HG03457 (cell line): ENCODE data around the gene PRDM16.

Experiments
- ATAC-seq: cut with Tn5 transposase; IDR thresholded peaks from one replicate; pipeline ENCODE4 v1.9.1; 2021; ENCODE audit warnings: moderate number of reproducible peaks; ENCODE audit not compliant: unreplicated experiment

Gene PRDM16

GRCh38 chr1:3327389-3327702 lies 258.3 kb downstream of the PRDM16 start:
- ATAC-seq: no peak

GRCh38 chr1:3327936-3328590 lies 259.1 kb downstream of the PRDM16 start:
- ATAC-seq: no peak

GRCh38 chr1:3329640-3330281 lies 260.8 kb downstream of the PRDM16 start:
- no peak for ATAC-seq

- no peak for ATAC-seq
These were observed 261.8 kb downstream of the PRDM16 start for GRCh38 chr1:3330771-3331245.

- ATAC-seq: no peak
These were observed 262.6 kb downstream of the PRDM16 start for GRCh38 chr1:3331564-3331963.

- ATAC-seq: no peak
These were observed 263.0 kb downstream of the PRDM16 start for GRCh38 chr1:3332043-3332442.

GRCh38 chr1:3332662-3333061 lies 263.7 kb downstream of the PRDM16 start:
- no peak for ATAC-seq

- ATAC-seq: no peak
These were observed 264.9 kb downstream of the PRDM16 start for GRCh38 chr1:3333903-3334302.

GRCh38 chr1:3334366-3334765 lies 265.4 kb downstream of the PRDM16 start:
- ATAC-seq: no peak

GRCh38 chr1:3335754-3336640 lies 267.0 kb downstream of the PRDM16 start:
- ATAC-seq: no peak

GRCh38 chr1:3336641-3337630 lies 267.9 kb downstream of the PRDM16 start:
- ATAC-seq: no peak

- no peak for ATAC-seq
These were observed 269.1 kb downstream of the PRDM16 start for GRCh38 chr1:3337798-3338724.

- ATAC-seq: no peak
These were observed 269.7 kb downstream of the PRDM16 start for GRCh38 chr1:3338725-3339070.

GRCh38 chr1:3339856-3340255 lies 270.9 kb downstream of the PRDM16 start:
- ATAC-seq: no peak

GRCh38 chr1:3340548-3341235 lies 271.7 kb downstream of the PRDM16 start:
- no peak for ATAC-seq

- no peak for ATAC-seq
These were observed 272.4 kb downstream of the PRDM16 start for GRCh38 chr1:3341236-3341994.

GRCh38 chr1:3342960-3343359 lies 274.0 kb downstream of the PRDM16 start:
- no peak for ATAC-seq

GRCh38 chr1:3344395-3344794 lies 275.4 kb downstream of the PRDM16 start:
- ATAC-seq: no peak
